Gastrocnemius medialis (tissue), 4 donors: ENCODE measurements around the gene FOXN1.

Experiments used
- POLR2A ChIP-seq, 2 donors: fragments of 450-650 bp; IDR thresholded peaks; one replicate each; pipeline ENCODE4 v1.6.1; 2017; ENCODE audit warnings: antibody characterized with exemption in 2 of 2, mild to moderate bottlenecking in 2 of 2, moderate library complexity in 2 of 2
- TF ChIP-seq, protein P1 (sequence below), 5 experiments: fragments of 450-650 bp in 3 of 5; fragments of 200-600 bp in 2 of 5; sonication (generic) in 2 of 5; IDR thresholded peaks in 4 of 5; conservative IDR thresholded peaks in 1 of 5; 1 replicate in 4 of 5; 2 replicates in 1 of 5; pipeline ENCODE4 v1.5.1; 2016 to 2019; ENCODE audit warnings: antibody characterized with exemption in 5 of 5, mild to moderate bottlenecking in 3 of 5, moderate library complexity in 3 of 5

DNA sequence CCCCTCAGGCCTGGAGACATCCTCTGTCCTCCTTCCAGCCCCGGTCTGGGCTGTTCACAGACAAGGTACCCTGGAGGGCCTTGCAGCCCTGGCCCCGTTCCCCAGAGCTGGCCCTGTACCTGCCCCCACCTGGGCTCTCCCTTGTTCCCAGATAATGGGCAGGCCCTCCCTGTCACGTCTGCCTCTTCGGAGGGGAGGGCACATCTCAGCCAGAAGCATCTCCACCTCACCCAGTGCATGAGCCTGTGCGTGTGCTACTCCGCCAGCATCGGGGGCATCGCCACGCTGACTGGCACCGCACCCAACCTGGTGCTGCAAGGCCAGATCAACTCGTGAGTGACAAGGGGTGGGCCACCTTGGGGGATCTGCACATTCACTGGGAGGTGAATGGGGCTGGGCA lies 14.9 kb upstream of the FOXN1 start:
- TF ChIP-seq, protein P1, sequence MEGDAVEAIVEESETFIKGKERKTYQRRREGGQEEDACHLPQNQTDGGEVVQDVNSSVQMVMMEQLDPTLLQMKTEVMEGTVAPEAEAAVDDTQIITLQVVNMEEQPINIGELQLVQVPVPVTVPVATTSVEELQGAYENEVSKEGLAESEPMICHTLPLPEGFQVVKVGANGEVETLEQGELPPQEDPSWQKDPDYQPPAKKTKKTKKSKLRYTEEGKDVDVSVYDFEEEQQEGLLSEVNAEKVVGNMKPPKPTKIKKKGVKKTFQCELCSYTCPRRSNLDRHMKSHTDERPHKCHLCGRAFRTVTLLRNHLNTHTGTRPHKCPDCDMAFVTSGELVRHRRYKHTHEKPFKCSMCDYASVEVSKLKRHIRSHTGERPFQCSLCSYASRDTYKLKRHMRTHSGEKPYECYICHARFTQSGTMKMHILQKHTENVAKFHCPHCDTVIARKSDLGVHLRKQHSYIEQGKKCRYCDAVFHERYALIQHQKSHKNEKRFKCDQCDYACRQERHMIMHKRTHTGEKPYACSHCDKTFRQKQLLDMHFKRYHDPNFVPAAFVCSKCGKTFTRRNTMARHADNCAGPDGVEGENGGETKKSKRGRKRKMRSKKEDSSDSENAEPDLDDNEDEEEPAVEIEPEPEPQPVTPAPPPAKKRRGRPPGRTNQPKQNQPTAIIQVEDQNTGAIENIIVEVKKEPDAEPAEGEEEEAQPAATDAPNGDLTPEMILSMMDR (IDR thresholded peaks at IDR 0.05 in 4 of 5, conservative IDR thresholded peaks at IDR 0.05 in 1 of 5): no peak
- no peak for TF ChIP-seq POLR2A (IDR thresholded peaks at IDR 0.05)
